GM10847 (cell line): ENCODE measurements around the gene KRTAP9-2.
"Not testable (repeated sequence)": the region's sequence is repeated elsewhere in the genome, so short reads cannot be mapped to it uniquely, and the experiment has no call there.

ENCODE experiments used
- POLR2A ChIP-seq: IDR thresholded peaks from 2 replicates; pipeline ENCODE4 v1.6.1; 2011; ENCODE audit not compliant: insufficient read length; ENCODE audit errors: extremely low read depth

The KRTAP9-2 gene

GRCh38 chr17:41226598-41227095 is at the start of gene KRTAP9-2:
Gene KRTAP9-2 (plus strand): TSS chr17:41226648. CDS start chr17:41226655, 7 bp downstream.
- not testable (repeated sequence) for TF ChIP-seq POLR2A

GRCh38 chr17:41176744-41177387 is 49.6 kb upstream of the KRTAP9-2 start:
- TF ChIP-seq POLR2A, result no peak

GRCh38 chr17:41177727-41178271 is 48.6 kb upstream of the KRTAP9-2 start, which contains the start of gene KRTAP4-2:
Gene KRTAP4-2 (minus strand): TSS chr17:41178221. CDS start chr17:41178164, 57 bp downstream.
- no peak for TF ChIP-seq POLR2A

- TF ChIP-seq POLR2A, result no peak
These were observed 48.1 kb upstream of the KRTAP9-2 start for GRCh38 chr17:41178341-41178740.

DNA sequence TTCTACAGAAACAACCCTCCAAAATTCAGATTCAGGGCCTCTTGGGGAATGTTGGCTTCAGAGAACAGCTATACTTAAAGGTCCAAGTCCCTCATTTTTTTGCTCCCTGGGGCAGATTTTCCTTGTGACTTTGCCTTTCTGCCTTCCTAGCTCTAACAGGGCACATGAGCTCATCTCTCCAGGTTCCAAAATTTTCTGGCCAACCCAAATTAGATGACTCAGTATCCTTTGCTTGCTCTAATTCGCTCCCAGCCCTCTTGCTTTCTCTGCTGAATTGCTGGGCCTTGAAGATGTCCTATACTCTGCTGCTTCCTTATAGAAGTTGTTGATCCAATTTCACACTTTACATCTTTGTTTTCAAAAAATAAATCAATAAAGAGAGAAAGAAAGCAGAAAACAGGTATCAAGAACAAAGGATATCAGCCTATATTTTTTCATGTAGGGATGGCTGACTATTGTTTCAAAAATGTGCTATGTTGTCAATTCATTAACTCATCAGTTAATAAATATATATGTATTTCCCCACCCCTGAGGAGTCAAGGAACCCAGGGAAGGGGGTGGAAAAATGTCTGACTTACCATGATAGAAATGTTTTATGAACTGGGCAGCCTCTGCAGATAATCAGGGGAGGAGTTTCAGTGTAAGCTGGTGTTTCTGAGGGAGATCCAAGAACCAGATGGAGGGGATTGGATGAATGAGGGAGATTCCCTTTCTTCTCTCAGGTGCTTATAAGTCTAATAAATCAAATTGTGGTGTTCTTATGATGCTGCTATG is 47.4 kb upstream of the KRTAP9-2 start:
- no peak for TF ChIP-seq POLR2A

DNA sequence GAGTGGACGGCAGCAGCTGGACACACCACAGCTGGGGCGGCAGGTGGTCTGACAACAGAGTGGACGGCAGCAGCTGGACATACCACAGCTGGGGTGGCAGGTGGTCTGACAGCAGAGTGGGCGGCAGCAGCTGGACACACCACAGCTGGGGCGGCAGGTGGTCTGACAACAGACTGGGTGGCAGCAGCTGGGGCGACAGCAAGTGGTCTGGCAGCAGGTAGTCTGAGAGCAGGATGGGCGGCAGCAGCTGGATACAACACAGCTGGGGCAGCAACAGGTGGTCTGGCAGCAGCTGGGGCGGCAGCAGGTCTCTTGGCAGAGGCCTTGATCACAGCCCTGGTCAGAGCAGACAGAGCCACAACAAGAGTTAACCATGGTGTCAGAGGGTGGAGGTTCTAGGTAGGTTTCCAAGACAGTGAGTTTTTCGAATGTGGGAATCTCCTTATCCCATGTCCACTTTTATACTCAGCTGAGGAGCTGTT is 41.9 kb upstream of the KRTAP9-2 start, which contains the start of gene KRTAP4-1:
KRTAP4-1 (minus strand) TSS at position 432 of the 482 bp plus-strand sequence; CDS start at position 375, 57 bp downstream.
- TF ChIP-seq POLR2A, result no peak

DNA sequence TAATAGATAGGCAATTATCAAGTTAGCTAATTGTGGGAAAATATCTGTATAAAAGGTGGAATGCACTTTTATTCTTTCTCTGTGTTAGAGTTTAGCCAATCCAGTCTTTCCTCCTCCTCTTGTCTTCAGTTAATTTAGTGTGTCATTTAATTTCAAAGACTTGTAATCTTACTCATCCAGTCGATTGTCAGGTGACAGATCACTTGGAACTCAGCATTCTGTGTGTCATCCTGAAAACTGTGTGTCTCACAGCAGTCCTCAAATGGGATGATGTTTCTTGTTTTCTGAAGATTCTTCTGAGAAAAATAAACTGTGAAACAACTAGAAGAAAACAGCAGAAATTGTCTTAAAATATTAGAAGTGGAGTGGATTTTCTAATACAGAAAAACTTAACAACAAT is 41.4 kb upstream of the KRTAP9-2 start:
- TF ChIP-seq POLR2A, result no peak

- no peak for TF ChIP-seq POLR2A
These were observed 39.6 kb upstream of the KRTAP9-2 start for GRCh38 chr17:41186872-41187271.

DNA sequence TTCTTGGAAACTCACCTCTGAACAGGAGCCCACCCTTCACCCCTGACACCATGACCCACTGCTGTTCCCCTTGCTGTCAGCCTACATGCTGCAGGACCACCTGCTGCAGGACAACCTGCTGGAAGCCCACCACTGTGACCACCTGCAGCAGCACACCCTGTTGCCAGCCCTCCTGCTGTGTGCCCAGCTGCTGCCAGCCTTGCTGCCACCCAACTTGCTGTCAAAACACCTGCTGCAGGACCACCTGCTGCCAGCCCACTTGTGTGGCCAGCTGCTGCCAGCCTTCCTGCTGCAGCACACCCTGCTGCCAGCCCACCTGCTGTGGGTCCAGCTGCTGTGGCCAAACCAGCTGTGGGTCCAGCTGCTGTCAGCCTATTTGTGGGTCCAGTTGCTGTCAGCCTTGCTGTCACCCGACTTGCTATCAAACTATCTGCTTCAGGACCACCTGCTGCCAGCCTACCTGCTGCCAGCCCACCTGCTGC is 36.6 kb upstream of the KRTAP9-2 start, which contains the start of gene KRTAP9-1:
KRTAP9-1 (plus strand) TSS at position 51 of the 482 bp plus-strand sequence; CDS start at position 51, 0 bp downstream.
- not testable (repeated sequence) for TF ChIP-seq POLR2A

DNA sequence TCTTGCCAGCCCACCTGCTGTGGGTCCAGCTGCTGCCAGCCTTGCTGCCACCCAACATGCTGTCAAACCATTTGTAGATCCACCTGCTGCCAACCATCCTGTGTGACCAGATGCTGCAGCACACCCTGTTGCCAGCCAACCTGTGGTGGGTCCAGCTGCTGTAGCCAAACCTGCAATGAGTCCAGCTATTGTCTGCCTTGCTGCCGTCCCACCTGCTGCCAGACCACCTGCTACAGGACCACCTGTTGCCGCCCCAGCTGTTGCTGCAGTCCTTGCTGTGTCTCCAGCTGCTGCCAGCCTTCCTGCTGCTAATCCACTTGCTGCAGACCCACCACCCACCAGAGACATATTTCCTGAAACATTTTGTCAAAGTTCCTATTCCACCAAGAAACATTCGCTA is 36.1 kb upstream of the KRTAP9-2 start:
- no peak for TF ChIP-seq POLR2A

- no peak for TF ChIP-seq POLR2A
These were observed 30.4 kb upstream of the KRTAP9-2 start for GRCh38 chr17:41196068-41196467.

DNA sequence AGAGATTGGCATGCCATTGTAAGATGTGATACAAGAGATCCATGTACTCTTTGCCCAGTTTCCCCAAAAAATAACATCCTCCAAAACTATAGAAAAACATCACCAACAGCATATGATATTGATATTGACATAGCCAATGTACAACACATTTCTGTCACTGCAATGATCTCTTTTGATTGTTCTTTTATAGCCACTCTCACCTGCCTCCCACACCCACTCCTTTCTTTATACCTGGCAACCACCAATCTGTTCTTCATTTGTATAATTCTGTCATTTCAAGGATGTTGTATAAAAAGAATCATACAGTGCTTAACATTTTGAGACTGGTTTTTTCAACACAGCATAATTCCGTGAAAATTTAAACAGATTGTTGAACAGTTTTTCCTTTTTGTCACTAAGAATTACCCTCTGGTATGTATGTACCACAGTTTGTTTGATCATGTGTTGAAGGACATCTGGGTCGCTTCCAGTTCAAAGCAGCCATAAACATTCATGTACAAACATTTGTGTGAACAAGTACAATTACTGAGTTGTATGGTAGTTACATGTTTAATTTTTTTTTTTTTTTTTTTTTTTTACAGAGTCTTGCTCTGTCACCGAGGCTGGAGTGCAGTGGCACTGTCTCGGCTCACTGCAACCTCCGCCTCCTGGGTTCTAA is 26.9 kb upstream of the KRTAP9-2 start:
- no peak for TF ChIP-seq POLR2A

DNA sequence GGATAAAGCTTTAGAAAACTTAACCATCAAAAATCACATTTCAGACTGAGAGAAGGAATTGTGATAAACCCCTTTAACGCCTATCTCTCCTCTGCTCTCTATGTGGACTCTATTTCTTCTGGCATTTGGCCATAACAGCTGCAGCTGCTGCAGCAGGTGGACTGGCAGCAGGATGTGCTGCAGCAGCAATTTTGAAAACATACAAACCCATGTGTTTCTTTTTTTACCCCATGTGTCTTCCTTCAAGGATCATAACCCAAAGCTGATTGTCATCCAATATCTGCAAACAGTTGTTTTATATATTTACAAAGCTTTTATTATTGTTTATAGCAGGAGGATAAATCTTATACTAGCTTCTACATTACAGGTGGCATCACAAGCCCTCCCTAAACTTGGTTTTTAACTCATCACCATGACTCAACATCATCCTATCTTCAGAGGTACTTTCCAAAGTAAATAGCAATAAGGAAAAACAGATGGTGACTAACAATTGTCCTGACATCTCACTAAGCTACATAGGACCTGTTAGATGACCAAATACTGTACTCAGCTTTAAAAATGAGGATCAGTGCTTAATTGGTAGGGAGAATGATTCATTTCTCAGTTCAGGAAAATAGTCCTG is 14.5 kb upstream of the KRTAP9-2 start:
- TF ChIP-seq POLR2A, result no peak

DNA sequence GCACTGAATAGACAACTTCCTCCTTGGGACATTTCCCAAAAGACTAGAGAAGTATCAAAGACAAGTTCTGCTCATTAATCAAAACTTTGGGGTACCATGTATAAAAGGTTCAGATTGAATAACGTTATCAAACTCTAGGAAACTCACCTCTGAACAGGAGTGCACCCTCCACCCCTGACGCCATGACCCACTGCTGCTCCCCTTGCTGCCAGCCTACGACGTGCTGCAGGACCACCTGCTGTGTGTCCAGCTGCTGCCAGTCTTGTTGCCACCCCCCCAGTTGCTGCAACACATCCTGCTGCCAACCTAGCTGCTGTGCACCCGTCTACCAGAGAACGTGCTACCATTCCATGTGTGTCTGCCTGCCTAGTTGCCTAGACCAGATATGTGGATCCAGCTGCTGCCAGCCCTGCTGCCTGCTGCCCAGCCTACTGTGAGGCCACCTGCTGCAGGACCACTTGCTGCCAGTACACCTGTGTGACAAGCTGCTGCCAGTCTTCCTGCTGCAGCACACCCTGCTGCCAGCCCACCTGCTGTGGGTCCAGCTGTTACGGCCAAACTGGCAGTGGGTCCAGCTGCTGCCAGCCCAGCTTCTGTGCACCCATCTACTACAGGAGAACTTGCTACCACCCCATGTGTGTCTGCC is 13.8 kb upstream of the KRTAP9-2 start:
- TF ChIP-seq POLR2A, result no peak
